Inferior parietal cortex (tissue), 1 donor: Measurements from ENCODE around the gene SLC25A43.
"Not testable (repeated sequence)": the region's sequence is repeated elsewhere in the genome, so short reads cannot be mapped to it uniquely, and the experiment has no call there.

Experiments used
- DNase-seq: peaks from one replicate; pipeline ENCODE4 v3.0.0-alpha.2; 2016; ENCODE audit errors: extremely low spot score

The SLC25A43 gene

GRCh38 chrX:119398974-119399771 is at the start of gene SLC25A43:
Gene SLC25A43, plus strand, starts transcription at chrX:119399336. Its CDS starts 68 bp downstream, at chrX:119399404.
- DNase-seq: no peak

- no peak for DNase-seq
Observed at GRCh38 chrX:119359618-119360382, 39.3 kb upstream of the SLC25A43 start.

GRCh38 chrX:119361451-119361850 is 37.7 kb upstream of the SLC25A43 start:
- DNase-seq: not testable (repeated sequence)

- not testable (repeated sequence) for DNase-seq
Observed at GRCh38 chrX:119362074-119362473, 37.1 kb upstream of the SLC25A43 start.

- no peak for DNase-seq
Observed at GRCh38 chrX:119363391-119363790, 35.7 kb upstream of the SLC25A43 start.

GRCh38 chrX:119371861-119372260 is 27.3 kb upstream of the SLC25A43 start:
- DNase-seq: not testable (repeated sequence)

GRCh38 chrX:119374736-119375135 is 24.4 kb upstream of the SLC25A43 start:
- DNase-seq: no peak

GRCh38 chrX:119375561-119375960 is 23.6 kb upstream of the SLC25A43 start:
- DNase-seq: no peak

GRCh38 chrX:119376312-119376711 is 22.8 kb upstream of the SLC25A43 start:
- no peak for DNase-seq

GRCh38 chrX:119381349-119381944 is 17.7 kb upstream of the SLC25A43 start:
- no peak for DNase-seq

GRCh38 chrX:119382606-119383005 is 16.5 kb upstream of the SLC25A43 start:
- no peak for DNase-seq

- not testable (repeated sequence) for DNase-seq
Observed at GRCh38 chrX:119386685-119387084, 12.5 kb upstream of the SLC25A43 start.

GRCh38 chrX:119387426-119387825 is 11.7 kb upstream of the SLC25A43 start:
- not testable (repeated sequence) for DNase-seq

GRCh38 chrX:119389214-119389613 is 9.9 kb upstream of the SLC25A43 start:
- no peak for DNase-seq

- DNase-seq: no peak
Observed at GRCh38 chrX:119389871-119390501, 9.2 kb upstream of the SLC25A43 start.

GRCh38 chrX:119391279-119391678 is 7.9 kb upstream of the SLC25A43 start:
- DNase-seq: no peak

- no peak for DNase-seq
Observed at GRCh38 chrX:119393144-119393543, 6.0 kb upstream of the SLC25A43 start.

GRCh38 chrX:119398587-119398973 is 556 bp upstream of the SLC25A43 start:
- no peak for DNase-seq

GRCh38 chrX:119399772-119400101 is 601 bp downstream of the SLC25A43 start:
- DNase-seq: no peak

- DNase-seq: no peak
Observed at GRCh38 chrX:119401569-119401968, 2.4 kb downstream of the SLC25A43 start.

GRCh38 chrX:119402588-119402987 is 3.5 kb downstream of the SLC25A43 start:
- DNase-seq: no peak

GRCh38 chrX:119406776-119407175 is 7.6 kb downstream of the SLC25A43 start:
- no peak for DNase-seq
